ENCODE data around the gene COPS4.
A peak's percentile ranks its signal among the peaks of the same experiment; 100 is the strongest.

- TF ChIP-seq CTCF (IDR thresholded peaks at IDR 0.05; ENCODE audit: low read length) (peak; percentile 85), EZH2 (optimal IDR thresholded peaks at IDR 0.05; ENCODE audit: low read depth, low read length) (no peak)
These were observed 75.4 kb downstream of the COPS4 start for GRCh38 chr4:83110223-83110945.
